GM18520 (cell line): Measurements from ENCODE around the gene GCNT2.
A peak's percentile ranks its signal among the peaks of the same experiment; 100 is the strongest.
"Not testable (repeated sequence)": the region's sequence is repeated elsewhere in the genome, so short reads cannot be mapped to it uniquely, and the experiment has no call there.

Source experiments
- ATAC-seq: cut with Tn5 transposase; IDR thresholded peaks from one replicate; pipeline ENCODE4 v1.9.1; 2021; ENCODE audit not compliant: unreplicated experiment

GCNT2 gene

DNA sequence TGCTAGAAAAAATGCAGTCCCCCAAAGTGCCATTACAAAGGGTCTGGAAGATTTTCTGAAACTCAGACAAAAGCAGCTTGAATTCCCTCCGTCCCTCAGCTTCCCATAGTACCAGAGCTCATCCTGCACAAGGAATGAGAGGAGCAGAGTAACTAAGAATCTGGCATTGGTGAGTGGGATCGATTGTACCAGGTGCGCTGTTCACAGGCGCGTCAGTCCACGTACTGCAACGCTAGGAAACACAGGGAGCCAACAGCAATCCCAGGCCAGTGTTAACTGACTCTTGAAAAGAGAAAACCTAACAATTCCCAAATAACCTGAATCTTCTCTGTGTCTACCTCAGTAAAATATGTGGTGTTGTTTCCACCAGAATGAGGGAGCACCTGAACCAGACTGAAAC, 77.9 kb downstream of the GCNT2 start:
- no peak for ATAC-seq

DNA sequence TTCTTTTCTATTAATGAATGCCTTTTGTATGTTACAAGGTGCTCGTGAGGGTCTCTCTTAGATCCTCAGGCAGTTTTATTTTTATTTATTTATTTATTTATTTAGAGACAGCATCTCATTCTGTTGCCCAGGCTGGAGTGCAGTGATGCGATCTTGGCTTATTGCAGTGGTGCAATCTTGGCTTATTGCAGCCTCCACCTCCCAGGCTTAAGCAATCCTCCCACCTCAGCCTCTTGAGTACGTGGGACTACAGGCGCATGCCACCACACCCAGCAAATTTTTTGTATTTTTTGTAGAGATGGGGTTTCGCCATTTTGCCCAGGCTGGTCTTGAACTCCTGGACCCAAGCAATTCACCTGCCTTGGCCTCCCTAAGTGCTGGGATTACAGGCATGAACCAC, 79.5 kb downstream of the GCNT2 start:
- not testable (repeated sequence) for ATAC-seq

- ATAC-seq = no peak
Measured at GRCh38 chr6:10603219-10603618, 82.1 kb downstream of the GCNT2 start.

DNA sequence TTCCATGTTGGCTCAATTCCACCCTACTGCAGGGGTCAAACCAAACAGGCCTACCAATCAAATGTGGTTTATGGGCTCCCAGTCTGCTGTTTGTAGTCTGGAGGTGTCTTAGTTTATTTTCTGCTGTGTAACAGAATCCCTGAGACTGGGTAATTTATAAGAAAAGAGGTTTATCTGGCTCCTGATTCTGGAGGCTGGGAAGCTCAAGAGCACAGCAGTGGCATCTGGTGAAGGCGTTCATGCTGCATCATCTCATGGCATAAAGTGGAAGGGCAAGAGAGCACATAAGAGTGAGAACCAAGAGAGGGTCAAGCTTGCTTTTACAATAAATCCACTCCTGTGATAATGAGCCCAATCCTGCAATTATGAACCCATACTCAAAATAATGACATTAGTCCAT, 87.9 kb downstream of the GCNT2 start:
- no peak for ATAC-seq

DNA sequence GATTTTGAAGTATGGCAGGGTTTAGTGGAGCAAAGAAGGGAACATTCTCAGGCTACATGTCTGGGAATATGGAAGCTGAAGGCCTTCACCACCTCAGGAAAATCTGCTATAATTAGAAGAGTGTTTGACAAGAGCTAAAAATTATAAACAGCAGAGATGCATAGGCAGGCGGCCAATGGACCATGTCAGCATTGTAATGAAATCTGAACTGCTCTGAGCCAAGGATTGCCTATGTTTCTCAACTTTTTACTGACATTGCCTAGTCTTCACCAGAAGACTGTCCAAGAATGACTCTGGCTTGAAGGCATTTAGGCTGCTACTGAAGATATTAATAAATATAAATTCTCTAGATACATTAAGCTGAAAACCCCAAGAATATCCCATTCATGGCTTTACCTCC, 89.1 kb downstream of the GCNT2 start:
- no peak for ATAC-seq

GRCh38 chr6:10612161-10612560, 91.0 kb downstream of the GCNT2 start:
- ATAC-seq = no peak

DNA sequence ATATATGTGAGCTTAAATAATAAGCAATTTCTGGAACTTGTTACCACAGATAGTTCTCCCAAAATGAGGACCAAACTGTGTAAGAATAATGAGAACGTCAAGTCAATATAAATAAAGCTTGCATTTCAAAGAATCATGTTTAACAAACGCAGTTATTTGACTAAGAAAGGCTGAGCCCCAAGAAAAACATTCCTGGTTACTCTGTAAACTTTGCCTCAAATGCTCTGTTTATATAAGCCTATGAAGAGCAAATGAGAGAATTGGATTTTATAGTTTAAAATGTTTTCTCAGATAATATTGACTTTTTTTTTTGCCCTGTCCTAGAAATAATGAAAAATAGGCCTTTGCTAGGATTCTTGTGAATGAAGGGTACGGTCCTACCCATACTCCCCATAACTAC, 91.9 kb downstream of the GCNT2 start:
- no peak for ATAC-seq

- no peak for ATAC-seq
Measured at GRCh38 chr6:10613723-10614122, 92.6 kb downstream of the GCNT2 start.

DNA sequence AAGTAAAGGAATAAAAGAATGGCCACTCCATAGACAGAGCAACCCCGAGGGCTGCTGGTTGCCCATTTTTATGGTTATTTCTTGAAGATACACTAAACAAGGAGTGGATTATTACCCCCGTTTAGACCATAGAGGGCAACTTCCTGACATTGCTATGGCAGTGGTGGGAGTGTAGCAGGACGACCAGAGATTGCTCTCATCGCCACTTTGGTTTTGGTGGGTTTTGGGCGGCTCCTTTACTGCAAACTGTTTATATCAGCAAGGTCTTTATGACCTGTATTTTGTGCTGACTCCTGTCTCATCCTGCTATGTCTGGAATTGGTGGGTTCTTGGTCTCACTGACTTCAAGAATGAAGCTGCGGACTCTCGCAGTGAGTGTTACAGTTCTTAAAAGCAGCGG, 94.5 kb downstream of the GCNT2 start:
- ATAC-seq = no peak

DNA sequence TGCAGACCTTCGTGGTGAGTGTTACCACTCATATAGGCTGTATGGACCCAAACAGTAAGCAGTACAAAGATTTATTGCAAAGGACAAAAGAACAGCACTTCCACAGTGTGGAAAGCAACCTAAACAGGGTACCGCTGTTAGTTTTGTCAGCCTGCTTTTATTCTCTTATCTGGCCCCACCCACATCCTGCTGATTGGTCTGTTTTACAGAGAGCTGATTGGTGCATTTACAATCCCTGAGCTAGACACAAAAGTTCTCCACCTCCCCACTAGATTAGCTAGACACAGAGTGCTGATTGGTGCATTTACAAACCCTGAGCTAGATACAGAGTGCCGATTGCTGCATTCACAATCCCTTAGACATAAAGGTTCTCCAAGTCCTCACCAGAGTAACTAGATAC, 95.1 kb downstream of the GCNT2 start:
- ATAC-seq = not testable (repeated sequence)

DNA sequence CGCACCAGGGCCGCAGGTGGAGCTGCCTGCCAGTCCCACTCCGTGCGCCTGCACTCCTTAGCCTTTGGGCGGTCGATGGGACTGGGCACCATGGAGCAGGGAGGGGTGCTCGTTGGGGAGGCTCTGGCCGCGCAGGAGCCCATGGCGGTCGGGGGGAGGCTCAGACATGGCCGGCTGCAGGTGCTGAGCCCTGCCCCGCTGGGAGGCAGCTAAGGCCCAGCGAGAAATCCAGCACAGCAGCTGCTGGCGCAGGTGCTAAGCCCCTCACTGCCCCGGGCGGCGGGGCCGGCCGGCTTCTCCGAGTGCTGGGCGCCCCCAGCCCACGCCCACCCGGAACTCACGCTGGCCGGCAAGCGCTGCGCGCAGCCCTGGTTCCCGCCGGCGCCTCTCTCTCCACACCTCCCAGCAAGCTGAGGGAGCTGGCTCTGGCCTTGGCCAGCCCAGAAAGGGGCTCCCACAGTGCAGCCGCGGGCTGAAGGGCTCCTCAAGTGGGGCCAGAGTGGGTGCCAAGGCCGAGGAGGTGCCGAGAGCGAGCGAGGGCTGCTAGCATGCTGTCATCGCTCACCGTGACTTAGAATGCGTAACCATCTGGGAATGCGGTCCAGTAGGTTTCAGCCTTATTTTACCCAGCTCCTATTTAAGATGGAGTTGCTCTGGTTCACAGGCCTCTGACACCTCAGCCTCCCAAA, 96.0 kb downstream of the GCNT2 start:
- ATAC-seq = no peak

- ATAC-seq = no peak
Measured at GRCh38 chr6:10618409-10618808, 97.3 kb downstream of the GCNT2 start.

GRCh38 chr6:10621213-10621612, 100.1 kb downstream of the GCNT2 start:
- no peak for ATAC-seq

- ATAC-seq = no peak
Measured at GRCh38 chr6:10621847-10622246, 100.7 kb downstream of the GCNT2 start.

- no peak for ATAC-seq
Measured at GRCh38 chr6:10624836-10625235, 103.7 kb downstream of the GCNT2 start.

DNA sequence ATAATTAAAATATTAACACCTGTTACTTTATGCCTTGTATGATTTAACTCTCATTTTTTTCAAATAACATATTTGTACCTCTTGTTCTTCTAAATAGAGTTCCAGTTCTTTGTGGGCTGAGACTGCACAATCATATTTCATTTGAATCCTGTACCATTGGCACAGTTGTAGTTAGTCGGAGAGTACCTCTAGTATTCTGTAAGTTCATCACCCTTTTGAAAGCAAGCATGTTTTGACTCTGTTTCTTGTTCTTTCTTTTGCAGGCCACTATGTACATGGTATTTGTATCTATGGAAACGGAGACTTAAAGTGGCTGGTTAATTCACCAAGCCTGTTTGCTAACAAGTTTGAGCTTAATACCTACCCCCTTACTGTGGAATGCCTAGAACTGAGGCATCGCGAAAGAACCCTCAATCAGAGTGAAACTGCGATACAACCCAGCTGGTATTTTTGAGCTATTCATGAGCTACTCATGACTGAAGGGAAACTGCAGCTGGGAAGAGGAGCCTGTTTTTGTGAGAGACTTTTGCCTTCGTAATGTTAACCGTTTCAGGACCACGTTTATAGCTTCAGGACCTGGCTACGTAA, 105.1 kb downstream of the GCNT2 start:
- ATAC-seq = no peak

DNA sequence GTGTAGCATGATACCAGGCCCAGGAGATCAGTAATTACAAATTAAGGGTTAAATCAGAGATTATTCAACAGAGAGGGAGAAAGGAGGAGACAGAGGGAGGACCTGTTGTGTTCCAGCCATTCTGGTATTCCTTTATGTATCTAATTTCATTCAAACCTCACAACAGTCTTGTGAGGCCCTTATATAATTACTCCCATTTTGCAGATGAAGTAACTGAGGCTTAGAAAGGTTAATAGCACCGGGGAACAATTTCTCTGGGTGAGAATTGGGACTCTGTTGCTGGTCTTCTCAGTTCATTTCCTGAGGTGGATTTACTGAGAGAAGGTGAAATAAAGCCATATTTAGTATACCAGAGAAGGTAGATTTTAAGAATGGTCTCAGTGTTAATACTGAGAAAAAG, 106.6 kb downstream of the GCNT2 start:
- no peak for ATAC-seq

- no peak for ATAC-seq
Measured at GRCh38 chr6:10630178-10630577, 109.0 kb downstream of the GCNT2 start.

DNA sequence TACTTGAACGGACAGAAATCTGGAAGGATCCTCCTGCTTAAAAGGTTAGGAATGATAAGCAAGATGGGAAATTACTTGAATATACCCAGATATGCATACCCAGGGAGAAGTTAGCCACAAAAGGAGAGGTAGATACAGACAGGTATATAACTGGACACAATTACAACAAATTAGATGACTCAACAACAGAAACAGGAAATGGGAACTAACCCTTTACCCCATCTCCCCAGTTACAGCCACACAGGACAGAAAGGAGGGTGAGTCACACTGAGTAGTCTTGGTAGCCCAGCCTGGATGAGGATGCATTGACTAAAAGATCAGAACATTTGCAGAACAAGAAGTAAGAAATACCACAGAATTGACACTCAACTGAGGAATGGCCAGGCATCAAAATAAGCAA, 112.1 kb downstream of the GCNT2 start:
- peak; percentile 75 for ATAC-seq

DNA sequence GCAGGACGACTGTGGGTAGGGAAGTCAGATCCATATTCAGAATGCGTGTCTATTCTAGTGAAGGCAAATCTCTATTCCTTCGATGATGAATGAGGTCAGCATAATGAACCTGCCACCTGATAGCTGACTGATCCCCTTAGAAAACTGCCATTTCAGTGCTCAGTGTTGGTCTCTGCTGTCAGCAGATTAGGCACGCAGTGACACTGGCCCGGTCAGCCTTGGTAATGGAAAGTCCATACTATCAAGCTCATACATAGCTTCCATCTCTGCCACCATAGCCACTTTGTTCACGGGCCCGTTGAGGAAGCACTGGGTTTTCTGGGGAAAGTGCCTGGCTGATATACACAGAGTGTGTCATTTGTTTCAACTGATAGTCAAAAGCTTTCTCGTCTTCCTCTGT, 119.3 kb downstream of the GCNT2 start:
- no peak for ATAC-seq

DNA sequence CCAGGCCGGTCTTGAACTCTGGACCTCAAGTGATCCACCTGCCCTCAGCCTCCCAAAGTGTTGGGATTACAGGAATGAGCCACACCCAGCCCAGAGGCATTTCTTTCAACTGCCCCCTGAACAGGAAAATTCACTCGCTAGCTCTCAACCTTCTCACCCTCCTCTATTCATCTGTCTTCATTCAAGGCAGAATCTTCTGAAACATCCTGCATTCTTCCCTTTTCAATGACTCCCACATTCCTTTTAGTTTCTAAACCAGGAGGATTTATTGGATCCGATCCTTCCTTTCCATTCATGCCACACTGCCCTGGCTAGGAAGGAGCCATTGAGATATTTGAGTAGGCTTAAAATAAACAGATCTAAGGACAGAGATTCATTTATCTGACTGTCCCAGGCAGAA, 120.4 kb downstream of the GCNT2 start:
- no peak for ATAC-seq

DNA sequence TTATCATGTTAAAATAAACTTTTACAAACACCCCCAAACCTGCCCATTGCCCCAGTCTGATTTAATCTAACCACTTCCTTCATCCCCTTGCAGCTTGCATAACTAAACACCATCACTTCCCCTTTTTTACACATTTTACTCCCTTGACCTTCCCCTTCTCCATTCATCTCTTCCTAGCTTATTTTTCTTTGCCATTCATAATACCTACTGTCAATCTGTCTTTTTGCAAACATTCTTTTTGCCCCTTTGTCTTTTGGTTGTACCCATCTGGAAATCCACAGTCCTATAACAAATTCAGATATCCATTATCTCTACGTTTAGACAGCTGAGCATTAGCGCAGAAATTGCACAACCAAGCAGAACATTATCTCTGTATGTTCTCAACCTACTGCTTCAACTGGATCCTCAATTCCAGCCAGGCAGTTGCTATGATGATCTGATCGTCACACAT, 122.1 kb downstream of the GCNT2 start:
- peak; percentile 56 for ATAC-seq

DNA sequence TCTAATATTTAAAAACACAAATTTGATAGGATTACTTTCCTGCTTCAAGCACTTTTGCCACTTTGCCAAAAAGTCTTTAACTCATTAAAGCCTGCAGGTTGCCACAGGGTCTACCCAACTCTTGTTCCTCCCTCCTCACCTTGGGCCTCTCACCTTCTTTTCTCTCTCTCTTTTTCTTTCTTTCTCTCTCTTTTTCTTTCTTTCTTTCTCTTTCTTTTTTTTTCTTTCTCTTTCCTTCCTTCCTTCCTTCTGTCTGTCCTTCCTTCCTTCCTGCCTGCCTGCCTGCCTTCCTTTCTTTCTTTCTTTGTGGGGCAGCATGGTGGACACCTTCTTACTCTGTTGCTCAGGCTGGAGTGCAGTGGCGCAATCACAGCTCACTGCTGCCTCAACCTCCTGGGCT, 123.1 kb downstream of the GCNT2 start:
- ATAC-seq = no peak
